H1 (cell line): ENCODE results near the gene CBX2. TPM values are rescaled to one million over a fixed set of nuclear protein-coding genes. Genes with fewer than 3 reads are reported as not detected.

Experiments used
- CTBP2 ChIP-seq: IDR thresholded peaks from 2 replicates; pipeline ENCODE4 v1.7.0; 2011; ENCODE audit warnings: borderline replicate concordance, mild to moderate bottlenecking, moderate library complexity, mixed read lengths, low read length; ENCODE audit not compliant: insufficient read depth, insufficient read length
- NRF1 ChIP-seq: IDR thresholded peaks from 2 replicates; pipeline ENCODE4 v1.6.1; 2011; ENCODE audit warnings: mild to moderate bottlenecking, low read depth, low read length, improper control_type of control experiment
- PHF8 ChIP-seq: fragments of 200-600 bp; sonication (generic); conservative IDR thresholded peaks from 2 replicates; pipeline ENCODE4 v1.7.1; 2012; ENCODE audit warnings: low read depth, mild to moderate bottlenecking, inconsistent platforms, low read length, moderate library complexity
- POU5F1 ChIP-seq: IDR thresholded peaks from 2 replicates; pipeline ENCODE4 v1.6.1; 2011; ENCODE audit warnings: low read depth, mild to moderate bottlenecking, low read length, moderate library complexity
- SIX5 ChIP-seq: IDR thresholded peaks from 2 replicates; pipeline ENCODE4 v1.6.1; 2011; ENCODE audit warnings: mild to moderate bottlenecking, low read depth, low read length
- SP2 ChIP-seq: IDR thresholded peaks from 2 replicates; pipeline ENCODE4 v1.6.1; 2012; ENCODE audit warnings: mild to moderate bottlenecking, low read length, inconsistent platforms
- TAF7 ChIP-seq: optimal IDR thresholded peaks from 2 replicates; pipeline ENCODE3; 2011; ENCODE audit warnings: low read depth, mild to moderate bottlenecking, inconsistent platforms, low read length, moderate library complexity, borderline replicate concordance
- polyA plus RNA-seq, 7 experiments: library from polyadenylated mRNA; depleted of rRNA in 3 of 7; stranded (reverse) in 5 of 7; unstranded in 2 of 7; fragments of >200 nt in 5 of 7; fragments of 200-250 nt in 2 of 7; gene quantifications; 1 replicate in 5 of 7; 2 replicates in 1 of 7; 4 replicates in 1 of 7; pipeline versions ENCODE4 v1.2.1 to v1.2.3, GENCODE V29; 2011 to 2013; ENCODE audit warnings: missing spikeins in 2 of 7, mixed read lengths in 2 of 7
- total RNA-seq: library from RNA; stranded (reverse); fragmentation: NEBNext Ultra II Directional; extraction: Animal tissue kit (Norgen Biotek cat#: 25700); gene quantifications from 2 replicates; pipeline ENCODE4 v1.2.1, GENCODE V29; 2021
- TF ChIP-seq, protein P1 (sequence below): IDR thresholded peaks from 2 replicates; pipeline ENCODE4 v1.6.1; 2012; ENCODE audit warnings: inconsistent platforms
- TF ChIP-seq, protein P2 (sequence below): fragments of 300-600 bp; sonication (generic); IDR thresholded peaks from 2 replicates; pipeline ENCODE4 v1.7.1; 2012; ENCODE audit warnings: low read length, moderate library complexity, mild to moderate bottlenecking, inconsistent platforms; ENCODE audit not compliant: insufficient replicate concordance

The CBX2 gene
- total and polyA plus RNA-seq, 2 of the 8 experiments (the other 6 are each of a cell fraction or from before 2014, with no cell fraction given): 64.3 to 83.9 TPM

DNA sequence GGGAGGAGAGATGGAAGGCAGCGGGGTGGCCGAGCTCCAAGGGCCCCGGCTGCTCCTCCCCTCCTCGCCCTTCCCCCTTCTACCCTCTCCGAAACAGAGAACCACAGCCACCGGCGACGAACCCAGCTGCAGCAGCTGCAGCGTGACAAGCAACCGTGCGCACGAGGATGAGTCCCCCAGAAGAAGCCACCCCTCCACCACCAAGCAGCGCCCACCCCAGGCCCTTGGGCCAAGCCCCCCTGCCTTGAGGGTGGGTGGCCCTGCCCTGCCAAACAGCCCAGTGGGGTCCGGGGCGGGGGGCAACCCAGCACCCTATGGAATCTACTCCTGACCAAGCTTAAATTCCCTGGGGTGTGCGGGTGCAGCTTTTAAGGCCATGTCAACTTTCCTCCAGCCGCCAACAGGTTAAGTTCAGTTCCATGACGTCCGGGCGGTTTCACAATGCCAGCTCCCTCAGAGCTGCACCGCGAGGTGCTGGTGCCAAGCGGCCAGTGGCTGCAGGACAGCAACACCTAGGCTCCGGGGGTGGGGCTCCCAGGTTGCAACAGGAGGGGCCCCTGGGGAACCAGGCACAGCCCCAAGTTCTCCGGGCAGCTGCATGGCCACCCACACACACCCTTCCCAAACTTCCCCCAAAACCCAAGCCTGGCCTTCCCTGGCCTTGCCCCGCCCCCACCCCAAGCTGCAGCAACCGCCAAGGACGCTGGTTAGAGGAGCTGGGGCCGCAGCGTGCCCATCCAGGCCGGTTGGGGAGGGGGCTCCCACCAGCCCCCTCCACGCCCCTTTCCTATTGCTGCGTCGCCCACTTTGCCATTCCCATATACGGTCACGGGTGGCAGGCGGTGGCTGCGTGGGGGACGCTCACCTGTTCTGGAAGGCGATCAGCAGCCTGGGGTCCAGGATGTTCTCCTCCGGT lies 59.3 kb downstream of the CBX2 start (continued):
- TF ChIP-seq, protein P1, sequence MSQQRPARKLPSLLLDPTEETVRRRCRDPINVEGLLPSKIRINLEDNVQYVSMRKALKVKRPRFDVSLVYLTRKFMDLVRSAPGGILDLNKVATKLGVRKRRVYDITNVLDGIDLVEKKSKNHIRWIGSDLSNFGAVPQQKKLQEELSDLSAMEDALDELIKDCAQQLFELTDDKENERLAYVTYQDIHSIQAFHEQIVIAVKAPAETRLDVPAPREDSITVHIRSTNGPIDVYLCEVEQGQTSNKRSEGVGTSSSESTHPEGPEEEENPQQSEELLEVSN: peak; percentile 59; the same call in 1 of the 2 replicates
- TF ChIP-seq SIX5: no peak
- TF ChIP-seq SP2: no peak
- TF ChIP-seq, protein P2, sequence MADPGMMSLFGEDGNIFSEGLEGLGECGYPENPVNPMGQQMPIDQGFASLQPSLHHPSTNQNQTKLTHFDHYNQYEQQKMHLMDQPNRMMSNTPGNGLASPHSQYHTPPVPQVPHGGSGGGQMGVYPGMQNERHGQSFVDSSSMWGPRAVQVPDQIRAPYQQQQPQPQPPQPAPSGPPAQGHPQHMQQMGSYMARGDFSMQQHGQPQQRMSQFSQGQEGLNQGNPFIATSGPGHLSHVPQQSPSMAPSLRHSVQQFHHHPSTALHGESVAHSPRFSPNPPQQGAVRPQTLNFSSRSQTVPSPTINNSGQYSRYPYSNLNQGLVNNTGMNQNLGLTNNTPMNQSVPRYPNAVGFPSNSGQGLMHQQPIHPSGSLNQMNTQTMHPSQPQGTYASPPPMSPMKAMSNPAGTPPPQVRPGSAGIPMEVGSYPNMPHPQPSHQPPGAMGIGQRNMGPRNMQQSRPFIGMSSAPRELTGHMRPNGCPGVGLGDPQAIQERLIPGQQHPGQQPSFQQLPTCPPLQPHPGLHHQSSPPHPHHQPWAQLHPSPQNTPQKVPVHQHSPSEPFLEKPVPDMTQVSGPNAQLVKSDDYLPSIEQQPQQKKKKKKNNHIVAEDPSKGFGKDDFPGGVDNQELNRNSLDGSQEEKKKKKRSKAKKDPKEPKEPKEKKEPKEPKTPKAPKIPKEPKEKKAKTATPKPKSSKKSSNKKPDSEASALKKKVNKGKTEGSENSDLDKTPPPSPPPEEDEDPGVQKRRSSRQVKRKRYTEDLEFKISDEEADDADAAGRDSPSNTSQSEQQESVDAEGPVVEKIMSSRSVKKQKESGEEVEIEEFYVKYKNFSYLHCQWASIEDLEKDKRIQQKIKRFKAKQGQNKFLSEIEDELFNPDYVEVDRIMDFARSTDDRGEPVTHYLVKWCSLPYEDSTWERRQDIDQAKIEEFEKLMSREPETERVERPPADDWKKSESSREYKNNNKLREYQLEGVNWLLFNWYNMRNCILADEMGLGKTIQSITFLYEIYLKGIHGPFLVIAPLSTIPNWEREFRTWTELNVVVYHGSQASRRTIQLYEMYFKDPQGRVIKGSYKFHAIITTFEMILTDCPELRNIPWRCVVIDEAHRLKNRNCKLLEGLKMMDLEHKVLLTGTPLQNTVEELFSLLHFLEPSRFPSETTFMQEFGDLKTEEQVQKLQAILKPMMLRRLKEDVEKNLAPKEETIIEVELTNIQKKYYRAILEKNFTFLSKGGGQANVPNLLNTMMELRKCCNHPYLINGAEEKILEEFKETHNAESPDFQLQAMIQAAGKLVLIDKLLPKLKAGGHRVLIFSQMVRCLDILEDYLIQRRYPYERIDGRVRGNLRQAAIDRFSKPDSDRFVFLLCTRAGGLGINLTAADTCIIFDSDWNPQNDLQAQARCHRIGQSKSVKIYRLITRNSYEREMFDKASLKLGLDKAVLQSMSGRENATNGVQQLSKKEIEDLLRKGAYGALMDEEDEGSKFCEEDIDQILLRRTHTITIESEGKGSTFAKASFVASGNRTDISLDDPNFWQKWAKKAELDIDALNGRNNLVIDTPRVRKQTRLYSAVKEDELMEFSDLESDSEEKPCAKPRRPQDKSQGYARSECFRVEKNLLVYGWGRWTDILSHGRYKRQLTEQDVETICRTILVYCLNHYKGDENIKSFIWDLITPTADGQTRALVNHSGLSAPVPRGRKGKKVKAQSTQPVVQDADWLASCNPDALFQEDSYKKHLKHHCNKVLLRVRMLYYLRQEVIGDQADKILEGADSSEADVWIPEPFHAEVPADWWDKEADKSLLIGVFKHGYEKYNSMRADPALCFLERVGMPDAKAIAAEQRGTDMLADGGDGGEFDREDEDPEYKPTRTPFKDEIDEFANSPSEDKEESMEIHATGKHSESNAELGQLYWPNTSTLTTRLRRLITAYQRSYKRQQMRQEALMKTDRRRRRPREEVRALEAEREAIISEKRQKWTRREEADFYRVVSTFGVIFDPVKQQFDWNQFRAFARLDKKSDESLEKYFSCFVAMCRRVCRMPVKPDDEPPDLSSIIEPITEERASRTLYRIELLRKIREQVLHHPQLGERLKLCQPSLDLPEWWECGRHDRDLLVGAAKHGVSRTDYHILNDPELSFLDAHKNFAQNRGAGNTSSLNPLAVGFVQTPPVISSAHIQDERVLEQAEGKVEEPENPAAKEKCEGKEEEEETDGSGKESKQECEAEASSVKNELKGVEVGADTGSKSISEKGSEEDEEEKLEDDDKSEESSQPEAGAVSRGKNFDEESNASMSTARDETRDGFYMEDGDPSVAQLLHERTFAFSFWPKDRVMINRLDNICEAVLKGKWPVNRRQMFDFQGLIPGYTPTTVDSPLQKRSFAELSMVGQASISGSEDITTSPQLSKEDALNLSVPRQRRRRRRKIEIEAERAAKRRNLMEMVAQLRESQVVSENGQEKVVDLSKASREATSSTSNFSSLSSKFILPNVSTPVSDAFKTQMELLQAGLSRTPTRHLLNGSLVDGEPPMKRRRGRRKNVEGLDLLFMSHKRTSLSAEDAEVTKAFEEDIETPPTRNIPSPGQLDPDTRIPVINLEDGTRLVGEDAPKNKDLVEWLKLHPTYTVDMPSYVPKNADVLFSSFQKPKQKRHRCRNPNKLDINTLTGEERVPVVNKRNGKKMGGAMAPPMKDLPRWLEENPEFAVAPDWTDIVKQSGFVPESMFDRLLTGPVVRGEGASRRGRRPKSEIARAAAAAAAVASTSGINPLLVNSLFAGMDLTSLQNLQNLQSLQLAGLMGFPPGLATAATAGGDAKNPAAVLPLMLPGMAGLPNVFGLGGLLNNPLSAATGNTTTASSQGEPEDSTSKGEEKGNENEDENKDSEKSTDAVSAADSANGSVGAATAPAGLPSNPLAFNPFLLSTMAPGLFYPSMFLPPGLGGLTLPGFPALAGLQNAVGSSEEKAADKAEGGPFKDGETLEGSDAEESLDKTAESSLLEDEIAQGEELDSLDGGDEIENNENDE: no peak
- no peak for TF ChIP-seq NRF1
- no peak for TF ChIP-seq POU5F1
- TF ChIP-seq TAF7: no peak
- no peak for TF ChIP-seq PHF8
- TF ChIP-seq CTBP2: no peak
